GM12878 (cell line): Measurements from ENCODE around the gene CLIC5.

Experiments used
- BMI1 ChIP-seq: fragments of 450-650 bp; IDR thresholded peaks from 2 replicates; pipeline ENCODE4 v1.6.1; 2016; ENCODE audit warnings: mild to moderate bottlenecking, moderate library complexity, borderline replicate concordance
- YBX1 ChIP-seq: fragments of 450-650 bp; IDR thresholded peaks from 2 replicates; pipeline ENCODE4 v1.6.1; 2016; ENCODE audit warnings: antibody characterized with exemption

GRCh38 chr6:45896783-45897441 is 118.7 kb downstream of the CLIC5 start:
- TF ChIP-seq BMI1 (no peak), YBX1 (no peak)
